Measurements from ENCODE around the gene HIGD1A.

GRCh38 chr3:42827654-42828053 lies 23.4 kb upstream of the HIGD1A start:
- TF ChIP-seq POLR2A (IDR thresholded peaks at IDR 0.05; ENCODE audit: control extremely low read depth in 1 of 2, low read depth in 2 of 2, low read length in 2 of 2) (no peak), CTCF (IDR thresholded peaks at IDR 0.05; ENCODE audit: control extremely low read depth in 1 of 3, insufficient read depth in 1 of 3, low read depth in 1 of 3, low read length in 3 of 3) (no peak), MAFK (IDR thresholded peaks at IDR 0.05; ENCODE audit: low read depth, low read length) (no peak), SRF (IDR thresholded peaks at IDR 0.05; ENCODE audit: low read depth, low read length) (no peak), EGR1 (IDR thresholded peaks at IDR 0.05; ENCODE audit: borderline replicate concordance, low read depth, low read length) (no peak), YY1 (IDR thresholded peaks at IDR 0.05; ENCODE audit: low read depth, low read length) (no peak), MAX (IDR thresholded peaks at IDR 0.05) (no peak), BRCA1 (IDR thresholded peaks at IDR 0.05; ENCODE audit: low read depth, low read length) (no peak), JUND (IDR thresholded peaks at IDR 0.05; ENCODE audit: low read length) (no peak), BCL11A (IDR thresholded peaks at IDR 0.05; ENCODE audit: low read depth in 2 of 2, low read length in 2 of 2) (no peak), SIN3A (conservative IDR thresholded peaks at IDR 0.05 in 1 of 2, IDR thresholded peaks at IDR 0.05 in 1 of 2; ENCODE audit: low read depth in 1 of 2, low read length in 2 of 2) (no peak), ATF3 (IDR thresholded peaks at IDR 0.05; ENCODE audit: insufficient read depth, low read depth, low read length) (no peak)

All from H1 (cell line).